K562 (cell line): ENCODE results near the gene ZNF460. TPM values are rescaled to one million over a fixed set of nuclear protein-coding genes. Genes with fewer than 3 reads are reported as not detected.
"Not testable (repeated sequence)": the region's sequence is repeated elsewhere in the genome, so short reads cannot be mapped to it uniquely, and the experiment has no call there.

Source experiments
- ATAC-seq: fragments of 200-7000 bp; cut with Tn5 transposase; 3 replicates; pipeline ENCODE4 v1.9.1; 2020; ENCODE audit warnings: moderate library complexity
- BruUV-seq: library from RNA; stranded (reverse); fragments of 400-500 nt; replicated peaks from 2 replicates; lab custom pipeline; 2021; lab: Mats Ljungman, UMichigan
- CTCF ChIA-PET: fragments of 300-600 bp; formaldehyde crosslinking; extraction: SDS; loops from one replicate; lab custom pipeline; 2021; ENCODE audit warnings: low intra/inter-chr PET ratio; lab: Yijun Ruan, JAX
- POLR2A ChIA-PET: fragments of 300-600, 350-650 bp; sonication (Branson Sonifier 250); formaldehyde crosslinking; extraction: SDS; loops from one replicate; lab custom pipeline; 2021; ENCODE audit warnings: antibody characterized with exemption, inconsistent platforms; lab: Yijun Ruan, JAX
- DNase-seq, 4 experiments: peaks; one replicate each; pipeline versions ENCODE4 v3.0.0 to v3.0.0-alpha.2; 2011 to 2018; ENCODE audit warnings: low spot score in 3 of 4, mixed read lengths in 3 of 4; ENCODE audit errors: extremely low read depth in 1 of 4
- FAIRE-seq: peaks from 2 replicates; lab custom pipeline; 2011; peaks lifted over from hg19 to GRCh38; lab: Jason Lieb, UNC
- H2AFZ ChIP-seq: 2 replicates; pipeline ENCODE4 v1.6.0; 2011; ENCODE audit warnings: low read depth, low read length, control low read depth, inconsistent platforms
- H3K27ac ChIP-seq: fragments of 200-600 bp; 3 replicates; pipeline ENCODE4 v1.8.0; 2011; ENCODE audit warnings: low read depth, mild to moderate bottlenecking, control low read depth, inconsistent platforms, low read length, moderate library complexity, mixed read lengths; ENCODE audit errors: extremely low read depth
- H3K27me3 ChIP-seq, 2 experiments: fragments of 300-600 bp in 1 of 2; 2 replicates in 1 of 2; 3 replicates in 1 of 2; pipeline versions ENCODE4 v1.6.0 to v1.8.0; 2011; ENCODE audit warnings: inconsistent platforms in 2 of 2, low read length in 2 of 2, mild to moderate bottlenecking in 1 of 2, mixed read lengths in 1 of 2, moderate library complexity in 1 of 2; ENCODE audit not compliant: control insufficient read depth in 2 of 2, insufficient read depth in 2 of 2
- H3K36me3 ChIP-seq: fragments of 300-600 bp; 3 replicates; pipeline ENCODE4 v1.8.0; 2011; ENCODE audit warnings: mild to moderate bottlenecking, low read length, inconsistent platforms; ENCODE audit not compliant: control insufficient read depth, insufficient read depth
- H3K4me1 ChIP-seq, 2 experiments: fragments of 200-600 bp in 1 of 2; replicated peaks in 1 of 2; 2 replicates in 1 of 2; 3 replicates in 1 of 2; pipeline versions ENCODE4 v1.5.1 to v1.8.0; 2011; ENCODE audit warnings: inconsistent platforms in 2 of 2, low read length in 2 of 2, mild to moderate bottlenecking in 1 of 2, mixed read lengths in 1 of 2, moderate library complexity in 1 of 2; ENCODE audit not compliant: control insufficient read depth in 2 of 2, insufficient read depth in 2 of 2
- H3K4me2 ChIP-seq: 2 replicates; pipeline ENCODE4 v1.6.1; 2011; ENCODE audit warnings: low read length, control low read depth, inconsistent platforms, mixed read lengths; ENCODE audit not compliant: insufficient read depth
- H3K4me3 ChIP-seq: fragments of 200-600 bp; sonication (generic), shearing (Covaris generic); 2 replicates; pipeline ENCODE4 v1.5.1; 2016; ENCODE audit warnings: control low read depth, inconsistent platforms
- H3K79me2 ChIP-seq: fragments of 200-600 bp; 3 replicates; pipeline ENCODE4 v1.8.0; 2011; ENCODE audit warnings: low read length, inconsistent platforms; ENCODE audit not compliant: control insufficient read depth, insufficient read depth
- H3K9ac ChIP-seq, 2 experiments: 2 replicates each; pipeline versions ENCODE4 v1.6.0 to v1.6.1; 2011; ENCODE audit warnings: low read depth in 2 of 2, low read length in 2 of 2, control low read depth in 1 of 2, inconsistent platforms in 1 of 2, mild to moderate bottlenecking in 1 of 2, mixed read lengths in 1 of 2; ENCODE audit not compliant: insufficient read depth in 1 of 2
- H3K9me1 ChIP-seq: one replicate; pipeline ENCODE4 v1.6.0; 2011; ENCODE audit warnings: inconsistent platforms, mild to moderate bottlenecking, low read length, moderate library complexity; ENCODE audit not compliant: control insufficient read depth, insufficient read depth
- H3K9me3 ChIP-seq: replicated peaks from 2 replicates; pipeline ENCODE4 v1.5.1; 2011; ENCODE audit warnings: low read depth, low read length, inconsistent platforms; ENCODE audit not compliant: control insufficient read depth, insufficient read depth
- H4K20me1 ChIP-seq: replicated peaks from 2 replicates; pipeline ENCODE4 v1.6.1; 2011; ENCODE audit warnings: low read length, inconsistent platforms, mixed read lengths; ENCODE audit not compliant: control insufficient read depth, insufficient read depth
- ARID1B ChIP-seq: fragments of 450-650 bp; IDR thresholded peaks from 2 replicates; pipeline ENCODE4 v1.6.1; 2016; ENCODE audit warnings: antibody characterized with exemption, mild to moderate bottlenecking, inconsistent platforms
- FOSL1 ChIP-seq: fragments of 200-800 bp; sonication (Bioruptor generic); conservative IDR thresholded peaks from 2 replicates; pipeline ENCODE4 v1.6.1; 2016; ENCODE audit warnings: missing genetic modification characterization, missing compliant biosample characterization
- SMAD4 ChIP-seq: fragments of 250-450 bp; sonication (Bioruptor Pico); conservative IDR thresholded peaks from 2 replicates; pipeline ENCODE4 v1.8.0; 2021; ENCODE audit warnings: inconsistent platforms, mild to moderate bottlenecking, moderate library complexity
- YY1 ChIP-seq, 3 experiments: IDR thresholded peaks; 2 replicates each; pipeline ENCODE4 v1.6.1; 2011; ENCODE audit warnings: low read length in 2 of 3, mild to moderate bottlenecking in 2 of 3, moderate library complexity in 2 of 3, borderline replicate concordance in 1 of 3, control low read depth in 1 of 3, low read depth in 1 of 3; ENCODE audit not compliant: insufficient read depth in 3 of 3, insufficient replicate concordance in 2 of 3, control insufficient read depth in 1 of 3, insufficient read length in 1 of 3; ENCODE audit errors: extremely low read depth in 1 of 3
- WGBS: fragments of 100-300 bp; shearing (Covaris generic); methylation state at CpG from one replicate; pipeline ENCODE4 v1.1.6; 2016; ENCODE audit warnings: low coverage, mixed read lengths; ENCODE audit not compliant: insufficient coverage; ENCODE audit errors: missing lambda C conversion rate; 5-methylcytosine and 5-hydroxymethylcytosine counted together
- in situ Hi-C: fragments of 300-500 bp; cut with MboI; formaldehyde crosslinking; loops from 4 replicates; pipeline ENCODE4 v1.15.0; 2018; ENCODE audit warnings: inconsistent platforms, mixed read lengths
- intact Hi-C: fragments of 100-400 bp; cut with micrococcal nuclease; formaldehyde crosslinking; loops from 2 replicates; pipeline ENCODE4 v1.14.2; 2022
- polyA plus RNA-seq, 8 experiments: library from polyadenylated mRNA; depleted of rRNA in 4 of 8; stranded (reverse) in 5 of 8; unstranded in 3 of 8; fragments of >200 nt; fragmentation: Nextera tagmentation in 2 of 8; fragmentation: Illumina TruSeq in 1 of 8; extraction: Ambion mirVana in 2 of 8; extraction: Trizol in 1 of 8; gene quantifications; 2 replicates each; pipeline versions ENCODE4 v1.2.1 to v1.2.3, GENCODE V29; 2011 to 2014; ENCODE audit warnings: inconsistent platforms in 1 of 8, missing spikeins in 1 of 8
- total RNA-seq, 7 experiments: library from RNA; depleted of rRNA in 6 of 7; stranded (reverse); fragments of >200 nt in 6 of 7; fragmentation: Illumina TruSeq in 2 of 7; extraction: Trizol in 2 of 7; gene quantifications; 2 replicates each; pipeline versions ENCODE4 v1.2.1 to v1.2.3, GENCODE V29; 2011 to 2021; ENCODE audit warnings: low replicate concordance in 1 of 7
- TF ChIP-seq, protein P1 (sequence below): sonication (generic); formaldehyde crosslinking; IDR thresholded peaks from 2 replicates; pipeline ENCODE4 v1.9.0; 2022; ENCODE audit warnings: mild to moderate bottlenecking, missing genetic modification reagents

Gene ZNF460
- total and polyA plus RNA-seq, 9 of the 15 experiments (the other 6 are each of a cell fraction or from before 2014, with no cell fraction given) = 0.45 to 36.2 (median 16.6) TPM

DNA sequence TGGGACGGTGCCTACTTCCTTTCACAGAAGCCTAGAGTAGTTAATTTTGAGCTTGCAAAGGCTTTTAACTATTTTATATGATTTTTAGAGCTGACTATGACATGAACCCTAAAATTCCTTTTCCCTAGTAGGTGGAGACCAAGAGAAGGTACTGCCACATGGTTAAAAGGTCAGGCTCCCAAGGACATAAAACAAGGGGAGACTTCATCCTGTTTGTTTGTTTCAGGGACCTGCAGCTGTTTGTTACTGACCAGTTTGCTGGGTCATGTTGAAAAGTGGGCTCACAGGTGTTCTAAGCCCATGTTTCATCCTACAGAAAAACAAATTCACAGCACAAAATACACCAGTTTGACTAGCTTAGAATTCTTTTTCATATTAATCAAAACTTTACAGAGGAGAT is 3.9 kb upstream of the ZNF460 start:
- no peak for FAIRE-seq
- DNase-seq = no peak
- in situ Hi-C loops (no loop called here), intact Hi-C loops (no loop called here)
- Histone ChIP-seq H3K4me2 (no peak overlapping the region), H3K79me2 (peaks cover 18% of the 10 kb centered on the region), H3K36me3 (no peaks in the 10 kb centered on the region), H3K9me1 (no peaks in the 10 kb centered on the region), H3K27me3 (no peaks in the 10 kb centered on the region), H2AFZ (no peak overlapping the region), H3K4me3 (no peak overlapping the region), H3K27ac (no peak overlapping the region), H4K20me1 (peaks cover 4% of the 10 kb centered on the region; the same call in 1 of the 2 replicates), H3K9ac (no peak overlapping the region), H3K9me3 (no peaks in the 10 kb centered on the region), H3K4me1 (peaks cover 0 to 5% of the 10 kb centered on the region in 2 experiments; a peak in 4 of 5 replicates)
- ChIA-PET CTCF (no interaction called here), POLR2A (interaction anchor here (0.6 to 2.4 kb wide), 2 partner anchors 13 to 30 kb away, joined by 3 to 5 read pairs; no protein-coding TSS in a partner anchor)
- ATAC-seq = no peak
- TF ChIP-seq, protein P1, sequence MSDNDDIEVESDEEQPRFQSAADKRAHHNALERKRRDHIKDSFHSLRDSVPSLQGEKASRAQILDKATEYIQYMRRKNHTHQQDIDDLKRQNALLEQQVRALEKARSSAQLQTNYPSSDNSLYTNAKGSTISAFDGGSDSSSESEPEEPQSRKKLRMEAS (CRISPR knock-in tag) = no peak
- BruUV-seq = no TSS peak
- WGBS = 0% methylated on average over 1 of the region's 1 CpG

DNA sequence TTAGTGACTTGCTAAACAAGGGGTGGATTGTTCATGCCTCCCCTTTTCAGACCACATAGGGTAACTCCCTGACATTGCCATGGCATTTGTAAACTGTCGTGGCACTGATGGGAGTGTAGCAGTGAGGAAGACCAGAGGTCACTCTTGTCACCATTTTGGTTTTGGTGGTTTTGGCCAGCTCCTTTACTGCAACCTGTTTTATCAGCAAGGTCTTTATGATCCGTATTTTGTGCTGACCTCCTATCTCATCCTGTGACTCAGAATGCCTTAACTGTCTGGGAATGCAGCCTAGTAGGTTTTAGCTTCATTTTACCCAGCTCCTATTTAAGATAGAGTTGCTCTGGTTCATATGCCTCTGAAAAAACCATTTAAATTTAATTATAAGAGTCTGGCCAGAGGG is 1.8 kb upstream of the ZNF460 start:
- H3K9me1 ChIP-seq, H3K9ac ChIP-seq, H3K4me3 ChIP-seq, in situ Hi-C loops, H3K4me2 ChIP-seq, CTCF ChIA-PET, DNase-seq, BruUV-seq, H3K9me3 ChIP-seq, H3K27me3 ChIP-seq, intact Hi-C loops, H3K27ac ChIP-seq, FAIRE-seq, H2AFZ ChIP-seq, ATAC-seq: not testable (repeated sequence)
- peaks cover 19% of the 10 kb centered on the region; the same call in 2 of the 3 replicates for H3K36me3 ChIP-seq
- peak; percentile 50; the same call in 1 of the 2 replicates for TF ChIP-seq SMAD4 (CRISPR knock-in tag)
- TF ChIP-seq ARID1B = 0 out of 2 replicates have a peak, but pooled peaks have one; percentile 9
- TF ChIP-seq FOSL1 (tag) = peak; percentile 77
- TF ChIP-seq YY1 (IDR thresholded peaks at IDR 0.05; ENCODE audit: borderline replicate concordance in 1 of 3, control insufficient read depth in 1 of 3, extremely low read depth in 1 of 3, insufficient read depth in 3 of 3, insufficient read length in 1 of 3, insufficient replicate concordance in 2 of 3, low read depth in 1 of 3, low read length in 2 of 3) = peak in 1 of 3 experiments; percentile 5
- 20% methylated on average over 2 of the region's 2 CpGs for WGBS
- H3K4me1 ChIP-seq = peaks cover 0 to 14% of the 10 kb centered on the region in 2 experiments; a peak in 3 of 5 replicates
- H4K20me1 ChIP-seq = peaks cover 14% of the 10 kb centered on the region; the same call in 1 of the 2 replicates
- peaks cover 39% of the 10 kb centered on the region for H3K79me2 ChIP-seq
- POLR2A ChIA-PET = interaction anchor here (0.6 to 0.8 kb wide), 3 partner anchors 27 to 178 kb away, joined by 3 to 4 read pairs (median 3); no protein-coding TSS in a partner anchor
